ENCODE results near the gene PRICKLE4.

The PRICKLE4 gene

GRCh38 chr6:41822021-41822420 is 41.4 kb downstream of the PRICKLE4 start:
- Histone ChIP-seq H3K4me1 (ENCODE audit: control insufficient read depth, insufficient read depth, low read length) (no peaks in the 10 kb centered on the region), H3K9ac (ENCODE audit: low read length) (no peak overlapping the region)

DNA sequence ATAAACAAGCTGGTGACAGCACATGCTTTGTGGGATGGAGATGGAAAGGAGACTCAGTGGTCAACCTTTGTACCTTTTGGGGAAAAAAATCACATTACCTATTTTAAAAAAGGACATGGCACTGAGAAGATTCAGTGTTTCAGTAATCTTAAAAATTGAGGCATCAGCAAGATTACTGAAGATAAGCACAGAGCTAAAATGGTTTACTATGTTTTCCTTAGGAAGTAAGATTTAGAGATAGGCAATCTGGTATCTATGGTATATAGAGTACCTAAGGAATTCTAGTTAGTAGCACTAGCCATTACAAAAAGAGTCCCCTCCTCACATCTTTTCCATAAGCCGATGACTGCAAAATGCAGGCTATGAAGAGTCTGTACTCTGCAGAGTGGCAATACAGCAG is 42.6 kb downstream of the PRICKLE4 start:
- Histone ChIP-seq H3K4me3 (ENCODE audit: low read length) (no peak overlapping the region), H3K9ac (ENCODE audit: low read length) (no peak overlapping the region)

More at GRCh38 chr6:41822021-41822420, 41.4 kb downstream of the PRICKLE4 start:
- Histone ChIP-seq H3K36me3 (ENCODE audit: control insufficient read depth, insufficient read depth, low read length) (no peaks in the 10 kb centered on the region), H3K27ac (ENCODE audit: low read depth, low read length) (no peak overlapping the region), H3K27me3 (ENCODE audit: control insufficient read depth, insufficient read depth, low read length) (no peaks in the 10 kb centered on the region), H3K4me3 (ENCODE audit: low read length) (no peak overlapping the region)

GRCh38 chr6:41824571-41825569 is 44.3 kb downstream of the PRICKLE4 start:
- Histone ChIP-seq H3K27ac (ENCODE audit: low read depth, low read length) (no peak overlapping the region), H3K4me3 (ENCODE audit: low read length) (no peak overlapping the region), H3K9ac (ENCODE audit: low read length) (no peak overlapping the region), H3K36me3 (ENCODE audit: control insufficient read depth, insufficient read depth, low read length) (no peaks in the 10 kb centered on the region), H3K27me3 (ENCODE audit: control insufficient read depth, insufficient read depth, low read length) (no peaks in the 10 kb centered on the region), H3K4me1 (ENCODE audit: control insufficient read depth, insufficient read depth, low read length) (no peaks in the 10 kb centered on the region)

More for the DNA sequence above, 42.6 kb downstream of the PRICKLE4 start:
- no peaks in the 10 kb centered on the region for H3K4me1 ChIP-seq (ENCODE audit: control insufficient read depth, insufficient read depth, low read length)
- H3K36me3 ChIP-seq (ENCODE audit: control insufficient read depth, insufficient read depth, low read length), result no peaks in the 10 kb centered on the region
- H3K27ac ChIP-seq (ENCODE audit: low read depth, low read length), result no peak overlapping the region
- no peaks in the 10 kb centered on the region for H3K27me3 ChIP-seq (ENCODE audit: control insufficient read depth, insufficient read depth, low read length)

- Histone ChIP-seq H3K9ac (ENCODE audit: low read length) (no peak overlapping the region), H3K36me3 (ENCODE audit: control insufficient read depth, insufficient read depth, low read length) (no peaks in the 10 kb centered on the region), H3K4me1 (ENCODE audit: control insufficient read depth, insufficient read depth, low read length) (no peaks in the 10 kb centered on the region), H3K27ac (ENCODE audit: low read depth, low read length) (no peak overlapping the region), H3K4me3 (ENCODE audit: low read length) (no peak overlapping the region), H3K27me3 (ENCODE audit: control insufficient read depth, insufficient read depth, low read length) (no peaks in the 10 kb centered on the region)
These were observed 45.9 kb downstream of the PRICKLE4 start for GRCh38 chr6:41826343-41827022.

- Histone ChIP-seq H3K36me3 (ENCODE audit: control insufficient read depth, insufficient read depth, low read length) (no peaks in the 10 kb centered on the region), H3K4me1 (ENCODE audit: control insufficient read depth, insufficient read depth, low read length) (no peaks in the 10 kb centered on the region), H3K4me3 (ENCODE audit: low read length) (no peak overlapping the region), H3K27ac (ENCODE audit: low read depth, low read length) (no peak overlapping the region), H3K9ac (ENCODE audit: low read length) (no peak overlapping the region), H3K27me3 (ENCODE audit: control insufficient read depth, insufficient read depth, low read length) (no peaks in the 10 kb centered on the region)
These were observed 51.7 kb downstream of the PRICKLE4 start for GRCh38 chr6:41832263-41832662.

DNA sequence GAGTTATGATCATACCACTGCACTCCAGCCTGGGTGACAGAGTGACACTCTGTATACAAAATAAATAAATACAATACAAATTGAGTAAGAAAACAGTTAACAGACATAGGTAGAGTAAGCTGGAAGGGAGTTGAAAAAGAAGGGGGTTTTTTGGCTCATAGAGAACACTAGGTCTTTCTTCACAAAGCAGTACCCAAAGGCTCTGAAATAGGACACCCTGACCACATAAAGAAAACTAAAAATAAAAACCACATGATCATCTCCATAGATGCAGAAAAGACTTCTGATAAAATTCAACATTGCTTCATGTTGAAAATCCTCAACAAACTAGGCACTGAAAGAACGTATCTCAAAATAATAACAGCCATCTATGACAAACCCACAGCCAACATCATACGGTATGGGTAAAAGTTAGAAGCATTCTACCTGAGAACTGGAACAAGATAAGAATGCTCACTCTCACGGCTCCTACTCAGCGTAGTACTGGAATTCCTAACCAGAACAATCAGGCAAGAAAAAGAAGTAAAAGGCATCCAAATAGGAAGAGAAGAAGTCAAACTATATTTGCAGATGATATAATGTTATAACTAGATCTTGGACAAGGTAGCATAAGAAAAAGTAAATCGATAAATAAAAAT is 55.6 kb downstream of the PRICKLE4 start:
- no peak overlapping the region for H3K4me3 ChIP-seq (ENCODE audit: low read length)
- H3K4me1 ChIP-seq (ENCODE audit: control insufficient read depth, insufficient read depth, low read length), result no peaks in the 10 kb centered on the region
- H3K27me3 ChIP-seq (ENCODE audit: control insufficient read depth, insufficient read depth, low read length), result no peaks in the 10 kb centered on the region
- no peak overlapping the region for H3K27ac ChIP-seq (ENCODE audit: low read depth, low read length)
- no peaks in the 10 kb centered on the region for H3K36me3 ChIP-seq (ENCODE audit: control insufficient read depth, insufficient read depth, low read length)
- no peak overlapping the region for H3K9ac ChIP-seq (ENCODE audit: low read length)

- no peaks in the 10 kb centered on the region for H3K27me3 ChIP-seq (ENCODE audit: control insufficient read depth, insufficient read depth, low read length)
- no peaks in the 10 kb centered on the region for H3K4me1 ChIP-seq (ENCODE audit: control insufficient read depth, insufficient read depth, low read length)
- no peak overlapping the region for H3K9ac ChIP-seq (ENCODE audit: low read length)
- no peaks in the 10 kb centered on the region for H3K36me3 ChIP-seq (ENCODE audit: control insufficient read depth, insufficient read depth, low read length)
- H3K27ac ChIP-seq (ENCODE audit: low read depth, low read length), result no peak overlapping the region
- no peak overlapping the region for H3K4me3 ChIP-seq (ENCODE audit: low read length)
These were observed 56.1 kb downstream of the PRICKLE4 start for GRCh38 chr6:41836660-41837052.
